ENCODE results near the gene CYBC1. TPM values are rescaled to one million over a fixed set of nuclear protein-coding genes. Genes with fewer than 3 reads are reported as not detected.

CYBC1 gene
- total and polyA plus RNA-seq, 11 donors: 17.3 to 82.1 (median 25.4) TPM

GRCh38 chr17:82441691-82442487 is 8.7 kb downstream of the CYBC1 start:
- Histone ChIP-seq H3K4me1 (peaks cover 0 to 32% (median 7%) of the 10 kb centered on the region in 12 donors), H3K27ac (no peak overlapping the region), H3K36me3 (peaks cover 0 to 61% (median 21%) of the 10 kb centered on the region in 9 donors), H3K9me3 (no peaks in the 10 kb centered on the region), H3K27me3 (no peaks in the 10 kb centered on the region), H3K4me3 (no peak overlapping the region)
- DNase-seq (no peak), ATAC-seq (no peak)
- WGBS, 4 donors: 85 to 89% (median 88%) methylated on average over 21 to 27 of the region's 27 CpGs
- intact Hi-C loops (cut with DNase I): no loop called here
- TF ChIP-seq CTCF (IDR thresholded peaks at IDR 0.05) (no peak), POLR2A (IDR thresholded peaks at IDR 0.05) (no peak)

- H3K27ac ChIP-seq: peak overlapping the region in 3 of 12 donors; percentile 10 to 69 (median 34)
- no peak overlapping the region for H3K4me3 ChIP-seq
- TF ChIP-seq CTCF (IDR thresholded peaks at IDR 0.05) (no peak), POLR2A (IDR thresholded peaks at IDR 0.05) (no peak)
These were observed 9.4 kb downstream of the CYBC1 start for GRCh38 chr17:82440991-82441627.

GRCh38 chr17:82440469-82440981 is 10.0 kb downstream of the CYBC1 start:
- Histone ChIP-seq H3K27ac (peak overlapping the region in 3 of 12 donors; percentile 10 to 69 (median 34)), H3K4me3 (no peak overlapping the region), H3K4me1 (peaks cover 0 to 26% (median 3%) of the 10 kb centered on the region in 12 donors), H3K27me3 (no peaks in the 10 kb centered on the region), H3K9me3 (no peaks in the 10 kb centered on the region), H3K36me3 (peaks cover 0 to 57% (median 22%) of the 10 kb centered on the region in 9 donors)
- ATAC-seq (peak in 2 of 4 donors; percentile 3 to 5), DNase-seq (no peak)
- TF ChIP-seq POLR2A (IDR thresholded peaks at IDR 0.05) (no peak), CTCF (IDR thresholded peaks at IDR 0.05) (no peak)
- intact Hi-C loops (cut with DNase I): no loop called here
- 81 to 88% (median 81%) methylated on average over 22 of the region's 22 CpGs for WGBS, 4 donors

More at GRCh38 chr17:82440991-82441627, 9.4 kb downstream of the CYBC1 start:
- H3K27me3 ChIP-seq: no peaks in the 10 kb centered on the region
- H3K36me3 ChIP-seq: peaks cover 0 to 55% (median 22%) of the 10 kb centered on the region in 9 donors
- DNase-seq (peak in 1 of 5 donors; percentile 61), ATAC-seq (peak in 1 of 4 donors; percentile 21)
- H3K4me1 ChIP-seq: peaks cover 0 to 32% (median 5%) of the 10 kb centered on the region in 12 donors
- no peaks in the 10 kb centered on the region for H3K9me3 ChIP-seq
- intact Hi-C loops (cut with DNase I): no loop called here
- 72 to 76% (median 73%) methylated on average over 17 of the region's 17 CpGs for WGBS, 4 donors

- no peak for ATAC-seq
- H3K4me3 ChIP-seq: no peak overlapping the region
- TF ChIP-seq POLR2A (IDR thresholded peaks at IDR 0.05) (no peak), CTCF (IDR thresholded peaks at IDR 0.05) (no peak)
- intact Hi-C loops (cut with DNase I): no loop called here
- H3K27ac ChIP-seq: peak overlapping the region in 1 of 12 donors; percentile 69
- H3K9me3 ChIP-seq: no peaks in the 10 kb centered on the region
- WGBS, 4 donors: 93 to 96% (median 94%) methylated on average over 33 to 34 of the region's 34 CpGs
- H3K4me1 ChIP-seq: peaks cover 0 to 19% (median 0%) of the 10 kb centered on the region in 12 donors
- DNase-seq: no peak
- H3K36me3 ChIP-seq: peaks cover 0 to 61% (median 22%) of the 10 kb centered on the region in 9 donors
- no peaks in the 10 kb centered on the region for H3K27me3 ChIP-seq
These were observed 10.7 kb downstream of the CYBC1 start for GRCh38 chr17:82439829-82440365.

Measured in heart left ventricle (tissue), 16 donors.